Neural crest cell (in vitro differentiated cells): ENCODE measurements around the gene RENBP. TPM values are rescaled to one million over a fixed set of nuclear protein-coding genes. Genes with fewer than 3 reads are reported as not detected.

Experiments used
- DNase-seq: peaks from one replicate; pipeline ENCODE4 v3.0.0; 2021; ENCODE audit warnings: low read depth, mixed read lengths, low spot score
- H3K27ac Mint-ChIP-seq: one replicate; pipeline ENCODE4 v1.8.0; 2021; ENCODE audit warnings: mild to moderate bottlenecking, mixed read lengths; ENCODE audit not compliant: unreplicated experiment
- H3K27me3 Mint-ChIP-seq: 2 replicates; pipeline ENCODE4 v1.8.0; 2021; ENCODE audit warnings: low read depth, mild to moderate bottlenecking, mixed read lengths
- H3K36me3 Mint-ChIP-seq: 2 replicates; pipeline ENCODE4 v1.8.0; 2021; ENCODE audit warnings: low read depth, mild to moderate bottlenecking, mixed read lengths
- H3K4me1 Mint-ChIP-seq: 2 replicates; pipeline ENCODE4 v1.8.0; 2021; ENCODE audit warnings: mixed read lengths
- H3K4me3 Mint-ChIP-seq: one replicate; pipeline ENCODE4 v1.8.0; 2021; ENCODE audit warnings: mild to moderate bottlenecking, mixed read lengths
- H3K9me3 Mint-ChIP-seq: 2 replicates; pipeline ENCODE4 v1.8.0; 2021; ENCODE audit warnings: mixed read lengths
- microRNA-seq: library from miRNA; unstranded; fragments of <30 nt; microRNA quantifications from one replicate; pipeline ENCODE4, GENCODE V29; 2020
- total RNA-seq: library from RNA; stranded (reverse); gene quantifications from 2 replicates; pipeline ENCODE4 v1.2.1, GENCODE V29; 2021
- TF ChIP-seq, protein P1 (sequence below): fragments of 200-600 bp; sonication (generic); conservative IDR thresholded peaks from 2 replicates; pipeline ENCODE4 v1.5.0; 2021; ENCODE audit warnings: antibody characterized with exemption, mild to moderate bottlenecking

Gene RENBP
- total RNA-seq, 1 donor from 2014 or later, result 11.4 TPM

DNA sequence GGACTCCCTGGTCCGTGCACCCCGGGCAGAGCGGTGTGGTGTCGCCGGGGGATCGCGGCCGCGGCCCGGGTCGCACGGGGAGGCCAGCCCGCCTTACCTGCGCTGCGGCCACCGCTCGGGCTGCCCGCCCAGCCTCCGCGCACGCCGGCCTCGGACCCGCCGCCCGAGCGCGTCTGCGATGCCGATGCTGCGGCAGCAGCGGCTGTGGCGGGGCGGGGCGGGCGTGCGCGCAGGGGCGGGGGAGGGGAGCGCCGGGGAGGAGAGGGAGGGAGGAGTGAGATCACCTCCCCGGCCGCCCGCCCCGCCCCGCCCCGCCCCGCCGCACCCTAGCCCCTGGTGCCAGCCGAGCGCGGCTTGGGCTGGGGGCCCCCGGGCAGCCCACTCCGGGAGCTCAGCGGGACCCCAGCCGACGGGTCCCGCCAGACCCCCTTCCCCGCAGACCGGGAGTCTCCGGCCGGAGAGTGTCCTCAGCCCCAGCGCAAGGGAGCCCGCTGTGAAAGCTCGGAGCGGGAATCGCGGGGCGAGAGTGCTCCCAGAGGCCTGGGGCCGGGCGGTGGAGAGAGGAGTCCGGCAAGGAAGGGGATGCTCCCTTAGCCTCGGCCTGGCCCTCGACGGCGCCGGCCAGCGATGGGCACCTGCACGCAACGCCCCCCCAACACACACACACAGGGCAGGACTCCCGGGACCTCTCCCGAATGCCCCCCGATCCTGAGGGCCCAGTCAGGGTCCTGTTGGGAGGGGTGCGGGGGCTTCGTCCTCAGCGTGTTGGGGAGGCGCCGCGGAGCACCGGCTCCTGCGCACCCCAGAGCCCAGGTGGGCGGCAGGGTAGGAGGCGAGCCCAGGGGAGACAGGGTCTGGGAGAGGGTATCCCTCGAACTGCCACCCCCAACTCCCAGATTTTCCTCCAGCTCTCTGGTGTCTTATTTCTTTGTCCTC is 58.2 kb downstream of the RENBP start, which contains the start of gene L1CAM:
Gene L1CAM (minus strand): TSS at position 206 of the 936 bp plus-strand sequence. CDS start 10,337 bp downstream, outside the sequence.
- peaks cover 11% of the 10 kb centered on the region for H3K36me3 Mint-ChIP-seq
- peaks cover 3% of the 10 kb centered on the region for H3K9me3 Mint-ChIP-seq
- no peak within 1 kb of the TSS for H3K27ac Mint-ChIP-seq
- TF ChIP-seq, protein P1, sequence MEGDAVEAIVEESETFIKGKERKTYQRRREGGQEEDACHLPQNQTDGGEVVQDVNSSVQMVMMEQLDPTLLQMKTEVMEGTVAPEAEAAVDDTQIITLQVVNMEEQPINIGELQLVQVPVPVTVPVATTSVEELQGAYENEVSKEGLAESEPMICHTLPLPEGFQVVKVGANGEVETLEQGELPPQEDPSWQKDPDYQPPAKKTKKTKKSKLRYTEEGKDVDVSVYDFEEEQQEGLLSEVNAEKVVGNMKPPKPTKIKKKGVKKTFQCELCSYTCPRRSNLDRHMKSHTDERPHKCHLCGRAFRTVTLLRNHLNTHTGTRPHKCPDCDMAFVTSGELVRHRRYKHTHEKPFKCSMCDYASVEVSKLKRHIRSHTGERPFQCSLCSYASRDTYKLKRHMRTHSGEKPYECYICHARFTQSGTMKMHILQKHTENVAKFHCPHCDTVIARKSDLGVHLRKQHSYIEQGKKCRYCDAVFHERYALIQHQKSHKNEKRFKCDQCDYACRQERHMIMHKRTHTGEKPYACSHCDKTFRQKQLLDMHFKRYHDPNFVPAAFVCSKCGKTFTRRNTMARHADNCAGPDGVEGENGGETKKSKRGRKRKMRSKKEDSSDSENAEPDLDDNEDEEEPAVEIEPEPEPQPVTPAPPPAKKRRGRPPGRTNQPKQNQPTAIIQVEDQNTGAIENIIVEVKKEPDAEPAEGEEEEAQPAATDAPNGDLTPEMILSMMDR, result no peak
- no peak for DNase-seq
- H3K4me1 Mint-ChIP-seq, result peaks cover 22% of the 10 kb centered on the region
- H3K4me3 Mint-ChIP-seq, result peak within 1 kb of the TSS; percentile 89
- H3K27me3 Mint-ChIP-seq, result peaks cover 30% of the 10 kb centered on the region

Small RNA genes within 50 kb of the gene (microRNA-seq; reads per million reads assigned to microRNA genes)
- gene MIR3202-1 (not detected), gene MIR3202-2 (not detected)

Other genes starting within 250 kb of the RENBP start
- 117 and 118 TPM in 2 replicates for gene BCAP31, start 220.3 kb downstream of the RENBP start, total RNA-seq
- gene ABCD1, start 219.8 kb downstream of the RENBP start, total RNA-seq, result 6.0 and 6.6 TPM in 2 replicates
- 15.7 and 16.2 TPM in 2 replicates for gene PLXNB3, start 180.4 kb downstream of the RENBP start, total RNA-seq
- gene SRPK3, start 163.6 kb downstream of the RENBP start, total RNA-seq, result 0.14 and 0.30 TPM in 2 replicates
- 50.2 and 52.6 TPM in 2 replicates for gene IDH3G, start 150.3 kb downstream of the RENBP start, total RNA-seq
- gene SSR4, start 150.0 kb downstream of the RENBP start, total RNA-seq, result 183 and 187 TPM in 2 replicates
- 48.8 and 52.5 TPM in 2 replicates for gene PDZD4, start 114.1 kb downstream of the RENBP start, total RNA-seq
- gene L1CAM, start 58.5 kb downstream of the RENBP start, total RNA-seq, result 133 and 137 TPM in 2 replicates
- gene AVPR2, start 40.0 kb downstream of the RENBP start, total RNA-seq, result not detected in 2 replicates
- gene ARHGAP4, start 18.4 kb downstream of the RENBP start, total RNA-seq, result 10.2 and 10.7 TPM in 2 replicates
- gene NAA10, start 9.6 kb downstream of the RENBP start, total RNA-seq, result 116 and 124 TPM in 2 replicates
- gene HCFC1, start 27.2 kb upstream of the RENBP start, total RNA-seq, result 168 and 173 TPM in 2 replicates
- 8.0 and 14.0 TPM in 2 replicates for gene TMEM187, start 28.1 kb upstream of the RENBP start, total RNA-seq
- gene IRAK1, start 75.3 kb upstream of the RENBP start, total RNA-seq, result 119 and 127 TPM in 2 replicates
- 49.1 and 51.0 TPM in 2 replicates for gene MECP2, start 153.1 kb upstream of the RENBP start, total RNA-seq
- gene OPN1LW, start 199.6 kb upstream of the RENBP start, total RNA-seq, result not detected in 2 replicates
- not detected in 2 replicates for gene OPN1MW, start 238.0 kb upstream of the RENBP start, total RNA-seq